NB4 (cell line): ENCODE measurements around the gene CCDC191.

ENCODE experiments used
- MAX ChIP-seq: IDR thresholded peaks from 2 replicates; pipeline ENCODE4 v1.6.1; 2011; ENCODE audit warnings: low read depth, low read length
- MYC ChIP-seq: IDR thresholded peaks from 2 replicates; pipeline ENCODE4 v1.6.1; 2011; ENCODE audit warnings: low read depth, low read length
- POLR2A ChIP-seq: IDR thresholded peaks from 2 replicates; pipeline ENCODE4 v1.6.1; 2011; ENCODE audit warnings: mild to moderate bottlenecking; ENCODE audit not compliant: insufficient read length; ENCODE audit errors: extremely low read depth
- TF ChIP-seq, protein P1 (sequence below): IDR thresholded peaks from one replicate; pipeline ENCODE4 v1.5.1; 2012; ENCODE audit warnings: low read depth, low read length

- TF ChIP-seq, protein P1, sequence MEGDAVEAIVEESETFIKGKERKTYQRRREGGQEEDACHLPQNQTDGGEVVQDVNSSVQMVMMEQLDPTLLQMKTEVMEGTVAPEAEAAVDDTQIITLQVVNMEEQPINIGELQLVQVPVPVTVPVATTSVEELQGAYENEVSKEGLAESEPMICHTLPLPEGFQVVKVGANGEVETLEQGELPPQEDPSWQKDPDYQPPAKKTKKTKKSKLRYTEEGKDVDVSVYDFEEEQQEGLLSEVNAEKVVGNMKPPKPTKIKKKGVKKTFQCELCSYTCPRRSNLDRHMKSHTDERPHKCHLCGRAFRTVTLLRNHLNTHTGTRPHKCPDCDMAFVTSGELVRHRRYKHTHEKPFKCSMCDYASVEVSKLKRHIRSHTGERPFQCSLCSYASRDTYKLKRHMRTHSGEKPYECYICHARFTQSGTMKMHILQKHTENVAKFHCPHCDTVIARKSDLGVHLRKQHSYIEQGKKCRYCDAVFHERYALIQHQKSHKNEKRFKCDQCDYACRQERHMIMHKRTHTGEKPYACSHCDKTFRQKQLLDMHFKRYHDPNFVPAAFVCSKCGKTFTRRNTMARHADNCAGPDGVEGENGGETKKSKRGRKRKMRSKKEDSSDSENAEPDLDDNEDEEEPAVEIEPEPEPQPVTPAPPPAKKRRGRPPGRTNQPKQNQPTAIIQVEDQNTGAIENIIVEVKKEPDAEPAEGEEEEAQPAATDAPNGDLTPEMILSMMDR: no peak
- TF ChIP-seq POLR2A (no peak), MAX (no peak), MYC (no peak)
These were observed 21.8 kb upstream of the CCDC191 start for GRCh38 chr3:114078126-114078525.
